Stimulated activated CD8-positive, alpha-beta memory T cell treated with anti-CD3 and anti-CD28 coated beads, Interleukin-7, amount 100 ng/mL, for 4 hours (primary cell): ENCODE measurements around the gene SAPCD2.

Experiments used
- DNase-seq, 2 donors: peaks; one replicate each; pipeline ENCODE4 v3.0.0-alpha.2; 2020; ENCODE audit warnings: low read depth in 2 of 2

The SAPCD2 gene

DNA sequence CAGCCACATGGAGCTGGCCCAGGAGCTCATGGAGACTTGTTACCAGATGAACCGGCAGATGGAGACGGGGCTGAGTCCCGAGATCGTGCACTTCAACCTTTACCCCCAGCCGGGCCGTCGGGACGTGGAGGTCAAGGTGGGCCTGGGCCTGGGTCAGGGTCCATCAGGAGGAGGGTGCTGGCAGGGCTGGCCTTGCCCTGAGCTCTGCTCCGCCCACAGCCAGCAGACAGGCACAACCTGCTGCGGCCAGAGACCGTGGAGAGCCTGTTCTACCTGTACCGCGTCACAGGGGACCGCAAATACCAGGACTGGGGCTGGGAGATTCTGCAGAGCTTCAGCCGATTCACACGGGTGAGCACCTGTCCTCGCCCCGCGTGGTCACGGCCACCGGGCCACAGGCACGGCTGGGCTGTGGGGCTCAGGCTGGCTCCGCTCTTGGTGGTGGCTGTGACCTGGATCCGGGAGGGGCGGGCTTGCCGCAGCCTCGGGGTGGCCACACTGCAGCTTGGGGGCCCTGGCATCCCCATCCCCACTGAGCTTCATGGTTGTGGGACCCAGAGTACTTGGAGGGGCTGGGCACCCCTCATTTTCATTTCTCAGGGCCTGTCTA is 37.1 kb upstream of the SAPCD2 start:
- no peak for DNase-seq

DNA sequence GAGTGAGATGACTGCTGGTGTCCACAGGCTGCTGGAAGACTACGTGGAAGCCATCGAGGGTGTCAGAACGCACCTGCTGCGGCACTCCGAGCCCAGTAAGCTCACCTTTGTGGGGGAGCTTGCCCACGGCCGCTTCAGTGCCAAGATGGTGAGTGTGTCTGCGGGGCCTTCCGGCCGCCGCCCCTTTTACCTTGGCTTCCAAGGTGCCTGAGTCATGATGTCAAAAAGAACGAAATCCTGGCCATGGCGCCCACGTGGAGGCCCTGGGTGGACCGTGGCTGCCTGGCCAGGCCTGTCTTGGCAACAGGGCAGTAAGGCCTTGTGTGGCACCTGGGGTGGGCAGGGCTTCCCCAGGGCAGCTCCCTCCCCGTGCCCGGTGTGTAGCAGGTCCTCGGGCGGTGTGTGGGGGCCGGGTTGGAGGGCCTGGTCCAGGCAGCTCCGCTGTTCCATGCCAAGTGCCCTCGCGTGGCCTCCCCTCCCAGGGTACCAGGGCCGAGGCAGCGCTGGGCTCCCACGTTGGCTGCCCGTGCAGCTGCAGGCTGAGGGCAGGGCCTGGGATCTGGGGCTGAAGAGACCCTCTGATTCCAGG is 36.4 kb upstream of the SAPCD2 start:
- no peak for DNase-seq

DNA sequence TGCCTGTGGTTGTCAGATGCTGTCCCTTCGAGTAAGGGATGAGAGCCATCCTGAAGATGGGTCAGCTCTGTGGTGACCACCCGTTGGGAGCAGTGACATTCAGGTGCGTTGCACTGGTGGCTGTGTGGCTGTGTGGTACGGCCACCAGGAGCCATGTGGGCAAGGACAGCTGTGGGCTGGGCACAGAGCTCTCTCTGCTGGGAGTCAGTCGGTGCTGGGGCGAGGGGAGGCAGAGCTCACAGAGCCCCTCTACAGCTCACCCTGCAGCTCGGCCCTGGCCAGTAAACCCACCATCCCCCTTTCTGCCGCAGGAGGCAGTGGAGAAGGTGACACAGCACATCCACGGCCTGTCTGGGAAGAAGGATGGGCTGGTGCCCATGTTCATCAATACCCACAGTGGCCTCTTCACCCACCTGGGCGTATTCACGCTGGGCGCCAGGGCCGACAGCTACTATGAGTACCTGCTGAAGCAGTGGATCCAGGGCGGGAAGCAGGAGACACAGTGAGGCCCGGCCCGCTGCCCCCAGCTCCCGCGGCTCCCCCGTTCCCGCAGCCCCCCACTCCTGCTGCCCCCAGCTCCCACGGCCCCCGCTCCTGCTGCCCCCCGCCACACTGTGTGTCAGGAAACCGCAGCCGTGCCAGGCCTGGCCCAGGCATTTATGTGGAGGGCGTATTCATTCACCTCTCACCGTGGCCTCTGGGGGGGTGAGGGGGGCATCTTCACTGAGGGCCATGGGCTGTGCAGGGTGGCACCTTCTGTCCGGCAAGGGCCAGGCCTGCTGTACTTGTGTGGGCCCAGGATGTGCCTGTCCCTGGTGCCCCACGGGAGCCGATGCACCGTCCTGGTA is 35.7 kb upstream of the SAPCD2 start:
- DNase-seq: no peak

DNA sequence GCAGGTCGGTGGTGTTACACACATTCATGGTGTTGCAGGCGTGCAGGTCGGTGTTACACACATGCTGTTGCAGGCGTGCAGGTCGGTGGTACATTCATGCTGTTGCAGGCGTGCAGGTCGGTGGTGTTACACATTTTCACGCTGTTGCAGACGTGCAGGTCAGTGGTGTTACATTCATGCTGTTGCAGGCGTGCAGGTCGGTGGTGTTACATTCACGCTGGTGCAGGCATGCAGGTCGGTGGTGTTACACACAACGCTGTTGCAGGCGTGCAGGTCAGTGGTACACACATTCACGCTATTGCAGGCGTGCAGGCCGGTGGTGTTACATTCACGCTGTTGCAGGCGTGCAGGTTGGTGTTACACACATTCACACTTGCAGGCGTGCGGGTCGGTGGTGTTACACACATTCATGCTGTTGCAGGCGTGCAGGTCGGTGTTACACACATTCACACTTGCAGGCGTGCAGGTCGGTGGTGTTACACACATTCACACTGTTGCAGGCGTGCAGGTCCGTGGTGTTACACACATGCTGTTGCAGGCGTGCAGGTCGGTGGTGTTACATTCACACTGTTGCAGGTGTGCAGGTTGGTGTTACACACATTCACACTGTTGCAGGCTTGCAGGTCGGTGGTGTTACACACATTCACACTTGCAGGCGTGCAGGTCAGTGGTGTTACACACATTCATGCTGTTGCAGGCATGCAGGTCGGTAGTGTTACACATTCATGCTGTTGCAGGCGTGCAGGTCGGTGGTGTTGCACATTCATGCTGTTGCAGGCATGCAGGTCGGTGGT is 33.0 kb upstream of the SAPCD2 start:
- DNase-seq: no peak

DNA sequence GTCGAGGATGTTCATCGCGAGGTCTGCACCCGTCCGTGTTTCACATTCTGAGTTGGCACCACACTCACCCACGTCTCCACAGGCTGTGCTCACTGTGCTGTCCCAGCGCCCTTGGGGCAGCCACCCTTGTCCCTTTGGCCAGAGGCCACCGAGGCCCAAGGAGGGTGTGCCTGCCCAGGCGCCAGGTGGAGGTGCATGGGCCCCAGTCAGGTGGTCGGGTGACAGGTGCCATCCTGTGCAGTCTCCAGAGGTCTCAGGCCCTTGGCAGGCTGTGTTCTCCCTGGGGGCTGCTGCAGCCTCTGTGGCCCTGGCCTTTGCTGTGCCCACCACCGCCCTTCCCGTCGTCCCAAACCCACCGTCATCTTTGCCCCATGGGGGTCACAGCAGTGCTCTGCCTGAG is 28.9 kb upstream of the SAPCD2 start:
- no peak for DNase-seq

DNA sequence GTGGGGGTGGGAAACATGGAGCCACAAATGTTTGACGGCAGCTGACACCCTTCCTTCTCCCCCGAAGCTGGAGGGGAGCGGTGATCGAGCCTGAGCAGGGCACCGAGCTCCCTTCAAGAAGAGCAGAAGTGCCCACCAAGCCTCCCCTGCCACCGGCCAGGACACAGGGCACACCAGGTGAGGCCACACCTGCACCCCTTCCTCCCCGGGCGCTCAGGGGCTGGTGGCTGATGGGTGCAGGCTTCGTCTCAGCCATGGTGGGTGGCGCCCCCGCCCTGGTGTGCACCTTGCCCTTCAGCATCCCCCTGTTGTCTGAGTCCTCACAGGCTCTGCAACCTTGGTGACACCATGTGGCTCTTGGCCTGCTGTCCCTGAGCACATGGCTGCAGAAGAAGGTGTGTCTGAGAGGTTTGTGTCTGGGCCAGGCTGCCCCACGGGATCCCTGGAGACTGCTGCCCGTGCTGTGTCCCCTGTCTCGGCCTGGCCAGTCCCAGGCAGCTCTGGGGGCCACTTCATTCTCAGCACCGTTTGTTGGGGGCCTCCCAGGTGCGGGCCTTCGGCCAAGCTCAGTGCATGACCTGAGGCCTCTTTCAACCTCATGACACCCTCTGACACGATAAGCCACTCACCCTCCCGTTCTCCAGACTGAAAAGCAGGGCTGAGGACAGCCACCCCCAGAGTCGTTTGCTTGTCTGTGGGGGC is 27.6 kb upstream of the SAPCD2 start:
- no peak for DNase-seq

DNA sequence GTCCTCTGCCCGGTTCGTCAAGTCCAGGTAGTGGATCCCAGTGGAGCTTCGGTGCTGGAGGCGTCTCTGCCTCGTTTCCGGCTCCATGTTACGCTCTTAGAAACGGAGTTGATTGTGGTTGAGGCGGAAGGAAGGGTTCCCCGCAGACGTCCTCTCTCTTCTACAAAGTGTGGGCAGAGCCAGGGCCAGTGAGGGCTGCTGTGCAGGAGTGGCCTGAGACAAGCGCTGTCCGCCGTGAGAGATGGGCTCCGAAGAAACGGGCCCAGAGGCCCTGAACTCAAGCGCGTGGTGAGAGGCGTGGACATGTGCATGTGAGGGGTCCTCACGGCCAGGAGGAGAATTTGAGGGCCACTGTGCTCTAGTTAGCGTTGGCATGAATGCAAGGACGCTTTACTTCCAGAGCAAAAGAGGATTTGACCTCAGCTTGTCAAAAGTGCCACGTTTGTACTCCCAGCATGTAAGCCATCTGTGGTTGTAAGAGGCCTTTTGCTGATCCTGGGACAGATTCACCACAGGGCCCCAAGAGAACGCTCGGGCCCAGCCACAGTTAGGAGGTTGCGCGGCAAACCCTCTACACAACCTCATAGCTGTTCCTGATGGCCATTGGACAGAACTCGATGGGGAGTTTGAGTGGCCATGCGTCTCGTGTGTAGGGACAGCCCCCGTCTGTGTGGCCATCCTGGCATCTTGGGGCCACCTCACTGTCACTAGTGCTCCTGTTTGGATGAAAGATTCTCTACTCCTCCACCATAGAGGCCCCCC is 26.6 kb upstream of the SAPCD2 start:
- DNase-seq: no peak

DNA sequence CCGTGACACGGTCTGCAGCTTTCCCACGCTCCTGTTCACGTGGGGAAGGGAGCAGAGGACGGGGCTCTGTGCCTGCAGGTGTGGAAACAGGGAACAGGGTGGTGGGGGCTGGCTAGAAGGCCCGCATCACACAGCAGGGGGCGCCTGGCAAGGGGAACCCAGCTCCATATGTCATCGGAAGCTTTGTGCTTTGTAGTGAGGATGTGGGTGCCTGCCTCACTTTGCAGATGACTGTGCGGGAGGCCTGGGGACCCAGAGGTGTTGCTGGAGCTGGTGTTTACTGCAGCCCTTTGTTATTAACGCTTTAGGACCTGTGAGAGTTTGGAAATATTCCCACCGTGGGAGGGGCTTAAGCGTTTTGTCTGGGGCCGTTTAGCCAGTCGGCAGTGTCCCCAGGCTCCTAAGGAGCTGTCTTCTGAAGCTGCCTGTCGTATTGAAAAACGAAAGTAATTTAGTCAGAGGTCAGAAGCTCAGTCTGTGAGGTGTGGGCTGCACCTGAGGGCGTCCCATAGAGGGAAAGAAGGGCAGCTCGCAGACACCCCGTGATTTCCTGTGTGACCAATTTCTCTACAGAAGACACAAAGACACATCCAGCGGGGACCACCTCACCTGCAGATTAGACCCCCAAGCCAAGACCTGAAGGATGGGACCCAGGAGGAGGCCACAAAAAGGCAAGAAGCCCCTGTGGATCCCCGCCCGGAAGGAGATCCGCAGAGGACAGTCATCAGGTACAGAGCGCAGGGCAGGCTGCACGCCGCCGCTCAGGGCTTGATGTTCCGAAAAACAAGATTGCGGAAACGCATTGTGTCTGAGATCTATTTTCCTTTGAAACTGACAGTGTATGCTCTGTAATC is 25.5 kb upstream of the SAPCD2 start:
- peak; percentile 72 to 78 for DNase-seq

DNA sequence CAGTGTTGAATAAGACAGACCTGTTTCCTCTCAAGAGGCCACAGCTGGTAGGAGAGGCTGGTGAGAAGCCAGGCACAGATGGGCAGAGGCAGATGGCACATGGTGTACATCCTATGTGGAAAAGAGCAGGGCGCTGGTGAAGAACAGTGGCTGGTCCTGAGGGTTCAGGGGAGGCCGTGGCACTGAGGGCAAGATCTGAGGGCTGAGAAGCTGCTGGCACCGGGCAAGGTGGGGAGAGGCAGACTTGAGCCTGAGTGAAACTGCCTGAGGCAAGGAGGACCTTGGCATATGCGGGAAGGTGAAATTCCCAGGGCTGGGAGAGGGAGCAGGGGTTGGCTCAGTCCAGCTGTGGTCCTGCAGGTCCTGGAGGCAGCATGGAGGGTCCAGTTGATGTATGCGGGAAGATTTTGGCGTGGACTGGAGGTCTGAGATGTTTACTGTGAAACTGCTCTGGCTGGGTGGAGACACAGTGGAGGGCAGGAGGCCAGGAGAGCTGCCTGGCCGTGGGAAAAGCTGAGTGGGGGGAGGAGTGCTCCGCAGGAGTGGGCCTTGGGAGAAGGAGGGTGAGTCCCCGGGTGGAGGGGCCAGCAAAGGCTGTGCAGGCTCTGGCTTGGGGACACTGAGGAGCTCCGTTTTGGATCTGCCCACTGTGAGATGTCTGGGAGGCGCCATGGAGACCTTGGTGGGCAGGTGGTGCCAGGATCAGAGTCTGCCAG is 19.0 kb upstream of the SAPCD2 start:
- no peak for DNase-seq

DNA sequence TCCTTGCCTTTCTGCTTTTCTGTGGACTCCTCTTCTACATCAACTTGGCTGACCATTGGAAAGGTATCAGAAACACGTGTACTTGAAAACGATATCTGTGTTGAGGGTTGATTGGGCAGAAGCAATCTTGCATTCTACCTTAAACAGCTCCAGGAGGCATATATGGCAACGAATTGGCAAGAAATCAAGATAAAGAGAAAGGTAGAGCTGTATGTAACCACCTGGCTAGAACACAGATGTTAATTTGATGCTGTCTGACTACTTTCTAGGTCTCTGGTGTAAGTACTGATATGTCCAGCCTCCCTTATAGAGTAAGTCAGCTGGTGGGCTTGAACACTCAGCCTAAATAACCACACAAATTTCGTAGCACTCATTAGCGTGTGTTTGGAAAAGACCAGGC is 17.8 kb upstream of the SAPCD2 start:
- DNase-seq: no peak

DNA sequence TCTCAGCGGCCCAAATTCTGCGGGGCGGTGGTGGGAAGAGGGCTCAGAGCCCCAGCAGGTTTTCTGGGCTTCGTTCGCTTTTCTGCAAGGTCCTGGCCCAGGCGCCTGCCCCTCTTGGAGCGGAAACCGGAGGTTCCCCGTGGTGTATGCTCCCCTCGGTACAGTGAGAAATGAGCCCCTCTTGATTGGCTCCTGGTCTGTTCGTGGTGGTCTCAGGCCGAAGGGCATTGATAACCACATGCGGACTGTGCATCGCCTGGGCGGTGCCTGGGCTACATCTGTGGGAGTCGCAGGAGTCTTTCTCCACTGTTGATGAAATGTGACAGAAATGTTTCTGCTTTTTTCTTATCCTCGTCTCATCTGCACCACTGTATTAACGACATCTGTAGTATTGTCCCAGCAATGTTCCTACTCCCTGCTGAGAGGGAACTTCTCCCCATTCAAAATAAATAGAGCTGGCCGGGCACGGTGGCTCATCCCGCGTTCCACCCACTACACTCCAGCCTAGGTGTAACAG is 17.1 kb upstream of the SAPCD2 start:
- no peak for DNase-seq

DNA sequence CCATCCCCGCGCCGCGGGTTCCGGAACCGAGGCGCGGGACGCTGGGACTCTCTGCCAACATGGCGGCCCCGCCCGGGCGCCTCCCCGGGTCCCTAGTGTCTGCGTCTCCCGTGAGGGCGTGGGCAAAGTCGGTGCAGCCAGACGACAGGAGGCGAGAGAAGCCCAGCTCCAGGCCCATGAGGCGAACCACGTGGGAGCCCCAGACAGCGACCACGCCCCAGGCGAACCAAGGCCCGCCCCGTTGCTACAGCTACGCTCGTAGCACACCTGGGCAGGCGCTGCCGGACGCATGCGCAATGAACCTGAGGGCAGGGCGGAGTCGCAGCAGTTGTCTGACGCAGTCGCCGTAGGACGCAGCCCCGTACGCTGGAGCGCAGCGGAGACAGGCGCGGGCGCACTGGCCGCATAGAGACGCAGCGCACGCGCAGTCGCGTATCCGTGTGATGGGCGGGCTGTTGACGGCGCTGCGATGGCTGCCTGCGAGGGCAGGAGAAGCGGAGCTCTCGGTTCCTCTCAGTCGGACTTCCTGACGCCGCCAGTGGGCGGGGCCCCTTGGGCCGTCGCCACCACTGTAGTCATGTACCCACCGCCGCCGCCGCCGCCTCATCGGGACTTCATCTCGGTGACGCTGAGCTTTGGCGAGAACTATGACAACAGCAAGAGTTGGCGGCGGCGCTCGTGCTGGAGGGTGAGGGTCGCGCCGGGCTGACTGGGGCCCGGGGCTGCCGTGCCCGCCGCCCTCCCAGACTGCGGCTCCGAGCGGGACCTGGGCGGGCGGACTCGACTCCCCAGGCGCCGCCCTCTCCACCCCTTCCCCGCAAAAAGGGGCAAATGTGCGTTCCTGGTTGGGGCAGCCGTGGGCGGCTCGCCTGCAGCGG is 16.4 kb upstream of the SAPCD2 start, which contains the start of gene MAN1B1:
Gene MAN1B1, plus strand, starts transcription at position 455 of the 878 bp plus-strand sequence. Its CDS starts 15 bp downstream, at position 470.
- DNase-seq: peak; percentile 98 to 100

DNA sequence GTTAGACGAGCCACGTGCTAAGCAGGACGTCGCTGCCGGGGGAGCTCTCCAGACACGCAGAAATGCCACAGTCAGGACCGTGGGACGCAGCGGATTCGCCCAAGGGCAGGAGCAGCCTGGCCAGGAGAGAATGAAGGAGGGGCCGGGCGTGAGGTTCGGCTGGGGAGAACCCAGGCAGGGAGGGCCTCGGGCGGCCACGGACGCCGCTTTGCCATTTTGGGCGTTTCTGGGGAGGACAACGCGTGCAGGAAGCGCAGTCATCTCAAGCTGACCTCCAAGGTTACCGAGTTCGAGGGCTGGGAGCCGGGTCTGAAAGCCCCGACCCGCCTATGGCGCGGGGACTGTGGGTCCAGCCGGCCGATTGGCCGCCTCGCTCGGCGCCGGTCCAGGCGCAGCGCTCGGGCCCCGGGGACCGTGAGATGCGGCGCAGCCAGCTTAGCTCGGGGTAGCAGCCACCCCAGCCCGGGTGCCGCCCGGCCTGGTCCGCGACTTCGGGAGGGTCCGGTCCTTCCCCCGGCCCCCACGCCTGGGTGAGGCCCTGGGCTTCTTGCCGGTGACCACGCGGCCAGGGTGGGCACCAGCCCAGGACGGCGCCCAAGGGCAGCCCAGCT is 15.7 kb upstream of the SAPCD2 start:
- no peak for DNase-seq

DNA sequence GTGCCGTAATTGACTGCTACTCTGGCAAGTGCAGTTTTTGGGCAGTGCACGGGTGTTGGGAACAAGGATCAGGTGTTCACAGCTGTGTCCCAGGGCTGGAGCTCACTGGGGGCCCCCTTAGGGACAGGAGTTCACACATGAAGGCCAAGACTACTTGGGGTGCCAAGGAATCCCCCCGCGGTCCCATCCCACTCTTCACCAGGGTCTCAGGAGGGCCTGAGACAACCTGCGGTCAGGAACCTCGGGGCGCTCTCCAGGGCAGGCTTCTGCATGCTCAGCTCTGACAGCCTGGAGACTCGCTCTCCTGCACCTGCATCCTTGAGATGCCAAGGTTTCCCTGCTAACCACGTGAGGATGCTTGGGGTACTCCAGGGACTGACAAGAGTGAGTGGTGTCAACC is 14.2 kb upstream of the SAPCD2 start:
- DNase-seq: no peak

DNA sequence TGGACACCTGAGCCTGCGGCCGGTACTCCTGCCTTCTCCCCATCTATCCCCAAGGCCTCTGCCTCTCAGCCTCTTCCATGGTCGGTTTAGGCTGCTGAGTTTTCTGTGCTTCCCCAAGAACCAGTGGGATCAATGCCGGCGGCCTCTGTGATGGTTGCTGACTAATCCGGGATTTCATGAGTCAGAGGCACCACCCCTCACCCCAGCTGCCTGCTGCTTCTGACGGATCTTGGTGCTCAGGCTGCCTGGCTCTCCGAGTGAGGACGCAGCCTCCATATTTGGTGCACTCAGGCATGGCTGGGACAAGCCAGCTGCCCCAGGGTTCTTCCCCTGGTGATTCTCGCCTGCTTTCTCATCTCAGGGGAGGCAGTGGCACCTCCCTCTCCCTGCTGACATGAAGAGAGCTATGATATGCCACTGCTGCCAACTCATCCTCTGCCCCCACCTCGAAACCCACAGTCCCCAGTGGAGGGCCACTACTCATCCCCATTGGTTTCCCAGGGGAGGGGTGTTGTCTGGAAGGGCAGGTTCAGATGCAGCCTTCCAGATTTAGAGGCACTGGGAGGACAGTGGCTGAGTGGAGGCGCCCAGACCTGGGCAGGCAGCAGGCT is 13.1 kb upstream of the SAPCD2 start:
- DNase-seq: no peak

DNA sequence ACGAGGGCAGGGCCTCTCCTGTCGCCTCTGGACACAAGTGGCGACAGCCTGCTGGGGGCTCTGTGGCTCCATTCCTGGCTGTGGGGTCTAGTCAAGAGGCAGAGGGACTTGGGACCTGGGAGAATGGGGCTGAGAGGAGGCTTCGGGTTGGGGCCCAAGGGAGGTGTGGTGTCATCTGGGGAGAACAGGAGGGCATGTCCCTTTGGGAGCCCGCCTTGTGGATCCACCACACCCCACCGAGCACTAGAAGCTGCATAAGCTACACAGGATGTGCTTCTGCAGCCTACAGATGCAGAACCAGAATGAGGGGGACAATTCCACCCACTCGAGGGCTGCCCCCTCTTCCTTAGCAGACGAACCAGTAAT is 12.6 kb upstream of the SAPCD2 start:
- DNase-seq: no peak
